NCI-H128 (cell line): Measurements from ENCODE around the gene TLE4.
"Not testable (repeated sequence)": the region's sequence is repeated elsewhere in the genome, so short reads cannot be mapped to it uniquely, and the experiment has no call there.

ENCODE experiments used
- DNase-seq: peaks from one replicate; lab custom pipeline; 2025; ENCODE audit not compliant: unreplicated experiment; lab: John Stamatoyannopoulos, UW

The TLE4 gene

GRCh38 chr9:79571309-79572031, at the start of gene TLE4:
TSS of gene TLE4 (plus strand) at chr9:79571965. CDS start at chr9:79572791, 826 bp downstream.
- DNase-seq: peak; percentile 99

- no peak for DNase-seq
Measured at GRCh38 chr9:79522793-79523192, 49.0 kb upstream of the TLE4 start.

- DNase-seq: no peak
Measured at GRCh38 chr9:79524266-79524665, 47.5 kb upstream of the TLE4 start.

GRCh38 chr9:79526149-79526672, 45.6 kb upstream of the TLE4 start:
- DNase-seq: no peak

- no peak for DNase-seq
Measured at GRCh38 chr9:79535534-79535933, 36.2 kb upstream of the TLE4 start.

- no peak for DNase-seq
Measured at GRCh38 chr9:79537838-79538237, 33.9 kb upstream of the TLE4 start.

- DNase-seq: no peak
Measured at GRCh38 chr9:79542735-79543620, 28.8 kb upstream of the TLE4 start.

GRCh38 chr9:79544375-79544774, 27.4 kb upstream of the TLE4 start:
- not testable (repeated sequence) for DNase-seq

- DNase-seq: no peak
Measured at GRCh38 chr9:79551586-79551985, 20.2 kb upstream of the TLE4 start.

GRCh38 chr9:79551994-79552393, 19.8 kb upstream of the TLE4 start:
- no peak for DNase-seq

GRCh38 chr9:79555474-79556089, 16.2 kb upstream of the TLE4 start:
- DNase-seq: no peak

- no peak for DNase-seq
Measured at GRCh38 chr9:79559495-79560181, 12.1 kb upstream of the TLE4 start.

GRCh38 chr9:79562749-79563386, 8.9 kb upstream of the TLE4 start:
- DNase-seq: no peak

- DNase-seq: no peak
Measured at GRCh38 chr9:79564105-79564504, 7.7 kb upstream of the TLE4 start.

- no peak for DNase-seq
Measured at GRCh38 chr9:79565245-79565644, 6.5 kb upstream of the TLE4 start.

- DNase-seq: no peak
Measured at GRCh38 chr9:79567671-79568098, 4.1 kb upstream of the TLE4 start.

- DNase-seq: no peak
Measured at GRCh38 chr9:79568337-79569101, 3.2 kb upstream of the TLE4 start.

GRCh38 chr9:79569814-79570447, 1.8 kb upstream of the TLE4 start:
- DNase-seq: no peak
